ENCODE measurements around the gene ETNK2.

ETNK2 gene

GRCh38 chr1:204081164-204081790 lies 70.6 kb downstream of the ETNK2 start:
- TF ChIP-seq SIN3A (IDR thresholded peaks at IDR 0.05; ENCODE audit: borderline replicate concordance, insufficient read depth, low read length) (no peak), FOXP2 (optimal IDR thresholded peaks at IDR 0.05; ENCODE audit: borderline replicate concordance, extremely low read depth, extremely low read length, insufficient read depth) (no peak), REST (IDR thresholded peaks at IDR 0.05; ENCODE audit: insufficient read depth in 1 of 2, low read depth in 2 of 2, low read length in 2 of 2) (no peak), POLR2AphosphoS5 (IDR thresholded peaks at IDR 0.05; ENCODE audit: low read depth, low read length) (no peak), TAF1 (IDR thresholded peaks at IDR 0.05; ENCODE audit: borderline replicate concordance, insufficient read depth, low read length) (no peak)

All from PFSK-1 (cell line).